Measurements from ENCODE around the gene PSMF1. TPM values are rescaled to one million over a fixed set of nuclear protein-coding genes. Genes with fewer than 3 reads are reported as not detected.

PSMF1 gene
- total RNA-seq, 1 donor from 2014 or later, result 46.8 TPM

- Histone ChIP-seq H3K27me3 (no peaks in the 10 kb centered on the region), H3K36me3 (no peaks in the 10 kb centered on the region), H3K9me3 (peaks cover 0 to 4% of the 10 kb centered on the region in 2 donors), H3K27ac (no peak overlapping the region), H3K4me1 (no peaks in the 10 kb centered on the region), H3K4me3 (no peak overlapping the region)
- TF ChIP-seq CTCF (IDR thresholded peaks at IDR 0.05), result no peak
- intact Hi-C loops (cut with DNase I), result no loop called here
- DNase-seq (ENCODE audit: low spot score in 2 of 2), result no peak
Measured at GRCh38 chr20:1085492-1086276, 32.7 kb upstream of the PSMF1 start.

GRCh38 chr20:1086277-1087213 lies 31.9 kb upstream of the PSMF1 start:
- TF ChIP-seq CTCF (IDR thresholded peaks at IDR 0.05), result no peak
- DNase-seq (ENCODE audit: low spot score in 2 of 2), result no peak
- intact Hi-C loops (cut with DNase I), result no loop called here
- H3K9me3 ChIP-seq, result peaks cover 0 to 7% of the 10 kb centered on the region in 2 donors
- H3K4me3 ChIP-seq, result no peak overlapping the region
- H3K27ac ChIP-seq, result no peak overlapping the region
- no peaks in the 10 kb centered on the region for H3K4me1 ChIP-seq
- H3K36me3 ChIP-seq, result no peaks in the 10 kb centered on the region
- H3K27me3 ChIP-seq, result no peaks in the 10 kb centered on the region

- Histone ChIP-seq H3K36me3 (no peaks in the 10 kb centered on the region), H3K4me1 (no peaks in the 10 kb centered on the region), H3K4me3 (no peak overlapping the region), H3K9me3 (peaks cover 0 to 7% of the 10 kb centered on the region in 2 donors), H3K27ac (no peak overlapping the region), H3K27me3 (no peaks in the 10 kb centered on the region)
- no peak for DNase-seq (ENCODE audit: low spot score in 2 of 2)
- no peak for TF ChIP-seq CTCF (IDR thresholded peaks at IDR 0.05)
- intact Hi-C loops (cut with DNase I), result no loop called here
Measured at GRCh38 chr20:1087311-1087905, 31.0 kb upstream of the PSMF1 start.

GRCh38 chr20:1094751-1095150 lies 23.7 kb upstream of the PSMF1 start:
- Histone ChIP-seq H3K27me3 (no peaks in the 10 kb centered on the region), H3K4me1 (no peaks in the 10 kb centered on the region), H3K36me3 (no peaks in the 10 kb centered on the region), H3K9me3 (peaks cover 0 to 15% of the 10 kb centered on the region in 2 donors), H3K4me3 (no peak overlapping the region), H3K27ac (no peak overlapping the region)
- no peak for DNase-seq (ENCODE audit: low spot score in 2 of 2)
- intact Hi-C loops (cut with DNase I), result no loop called here
- TF ChIP-seq CTCF (IDR thresholded peaks at IDR 0.05), result no peak

- intact Hi-C loops (cut with DNase I), result no loop called here
Measured at GRCh38 chr20:1101533-1101932, 16.9 kb upstream of the PSMF1 start.

More at GRCh38 chr20:1101533-1101932, 16.9 kb upstream of the PSMF1 start:
- DNase-seq (ENCODE audit: low spot score in 2 of 2), result no peak
- H3K9me3 ChIP-seq, result peaks cover 4 to 30% of the 10 kb centered on the region in 2 donors
- no peak overlapping the region for H3K4me3 ChIP-seq
- no peaks in the 10 kb centered on the region for H3K4me1 ChIP-seq
- H3K36me3 ChIP-seq, result no peaks in the 10 kb centered on the region
- H3K27me3 ChIP-seq, result no peaks in the 10 kb centered on the region
- no peak overlapping the region for H3K27ac ChIP-seq
- TF ChIP-seq CTCF (IDR thresholded peaks at IDR 0.05), result no peak
